HG03066 (cell line): ENCODE data around the gene RNF111.
"Not testable (repeated sequence)": the region's sequence is repeated elsewhere in the genome, so short reads cannot be mapped to it uniquely, and the experiment has no call there.

Source experiments
- ATAC-seq: cut with Tn5 transposase; IDR thresholded peaks from one replicate; pipeline ENCODE4 v1.9.1; 2021; ENCODE audit warnings: low read depth; ENCODE audit not compliant: unreplicated experiment

Gene RNF111

DNA sequence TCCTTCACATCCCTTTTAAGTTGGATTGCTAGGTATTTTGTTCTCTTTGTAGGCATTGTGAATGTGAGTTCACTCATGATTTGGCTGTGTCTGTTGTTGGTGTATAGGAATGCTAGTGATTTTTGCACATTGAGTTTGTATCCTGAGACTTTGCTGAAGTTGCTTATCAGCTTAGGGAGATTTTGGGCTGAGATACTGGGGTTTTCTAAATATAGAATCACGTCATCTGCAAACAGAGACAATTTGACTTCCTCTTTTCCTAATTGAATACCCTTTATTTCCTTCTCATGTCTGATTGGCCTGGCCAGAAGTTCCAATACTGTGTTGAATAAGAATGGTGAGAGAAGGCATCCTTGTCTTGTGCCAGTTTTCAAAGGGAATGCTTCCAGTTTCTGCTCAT is 139.8 kb downstream of the RNF111 start:
- not testable (repeated sequence) for ATAC-seq

DNA sequence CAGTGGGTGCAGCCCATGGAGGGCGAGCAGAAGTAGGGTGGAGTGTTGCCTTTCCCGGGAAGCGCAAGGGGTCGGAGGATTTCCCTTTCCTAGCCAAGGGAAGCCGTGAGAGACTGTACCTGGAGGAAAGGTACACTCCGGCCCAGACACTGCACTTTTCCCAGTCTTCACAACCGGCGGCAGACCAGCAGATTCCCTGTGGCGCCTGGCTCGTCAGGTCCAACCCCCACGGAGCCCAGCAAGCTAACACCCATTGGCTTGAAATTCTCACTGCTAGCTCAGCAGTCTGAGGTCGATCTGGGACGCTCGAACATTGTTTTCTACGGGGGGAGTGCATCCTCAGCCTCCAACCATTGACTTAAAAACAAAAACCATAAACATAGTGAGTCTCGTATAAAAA is 144.0 kb downstream of the RNF111 start:
- no peak for ATAC-seq

DNA sequence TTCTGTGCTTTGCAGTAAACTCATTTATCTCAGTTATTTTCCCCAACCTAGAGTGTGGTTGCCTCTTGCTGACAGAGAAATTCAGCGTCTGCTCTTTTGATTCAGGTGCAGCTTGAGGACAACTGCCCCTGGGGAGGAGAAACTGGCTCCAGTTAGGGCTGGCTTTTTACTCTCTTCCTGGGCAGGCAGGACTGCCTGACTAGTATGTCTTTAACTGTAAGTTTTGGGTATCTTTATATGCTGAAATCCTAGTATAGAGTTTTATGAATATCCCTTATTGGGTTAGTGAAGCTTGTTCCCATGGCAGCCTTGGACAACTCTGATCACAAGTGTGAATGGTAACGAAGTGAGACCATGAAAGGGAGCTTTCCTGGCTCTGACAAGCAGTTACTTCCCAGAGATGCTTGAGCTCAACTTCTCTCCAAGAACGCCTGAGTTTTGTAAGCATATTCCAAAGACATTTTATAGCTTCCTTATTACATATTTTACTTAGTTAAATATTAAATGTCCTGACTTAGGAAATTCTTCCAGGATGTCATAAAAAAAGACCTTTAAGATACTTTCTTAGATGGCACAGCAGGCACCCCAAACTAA is 144.6 kb downstream of the RNF111 start:
- no peak for ATAC-seq

DNA sequence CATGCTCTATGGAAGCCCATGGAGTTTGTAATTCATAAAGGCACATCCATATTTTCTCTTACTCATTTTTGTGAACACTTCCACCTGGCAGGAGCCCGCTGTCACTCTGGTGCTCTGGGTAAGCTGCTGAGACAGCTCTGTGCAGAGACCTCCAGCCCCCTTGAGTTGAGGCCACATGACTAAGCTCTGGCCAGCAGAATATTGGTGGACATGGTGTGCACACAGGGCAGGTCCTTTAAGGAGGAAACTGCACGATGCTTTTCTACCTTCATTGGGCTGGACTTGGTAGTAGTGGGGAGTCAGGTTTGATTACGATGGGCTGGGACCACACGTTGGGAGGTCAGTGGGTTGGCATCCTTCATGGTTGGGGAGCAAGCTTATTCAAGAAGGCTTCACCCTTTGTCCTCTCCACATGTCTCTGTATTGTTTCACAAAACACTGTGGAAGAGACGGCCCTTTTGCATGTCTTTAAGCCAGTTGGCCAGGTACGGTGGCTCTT is 146.5 kb downstream of the RNF111 start:
- no peak for ATAC-seq

DNA sequence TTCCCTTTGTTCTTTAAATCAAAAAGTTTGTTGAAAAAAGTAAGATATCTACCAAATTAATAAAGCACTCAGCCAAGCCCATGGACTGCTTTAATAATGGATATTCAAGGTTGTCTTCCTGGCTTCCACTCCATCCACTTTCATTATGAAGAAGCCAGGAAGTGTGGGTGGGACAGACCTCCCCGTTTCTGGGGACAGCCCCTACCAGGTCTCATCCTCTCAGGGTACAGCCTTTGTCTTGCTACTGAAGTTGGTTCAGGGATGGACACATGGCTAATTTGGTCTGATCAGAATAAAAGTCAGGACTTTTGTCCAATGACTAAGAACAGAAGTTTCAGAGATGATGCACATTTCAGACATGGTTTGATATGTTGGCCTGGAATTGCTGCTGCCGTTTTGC is 150.1 kb downstream of the RNF111 start:
- ATAC-seq: no peak

DNA sequence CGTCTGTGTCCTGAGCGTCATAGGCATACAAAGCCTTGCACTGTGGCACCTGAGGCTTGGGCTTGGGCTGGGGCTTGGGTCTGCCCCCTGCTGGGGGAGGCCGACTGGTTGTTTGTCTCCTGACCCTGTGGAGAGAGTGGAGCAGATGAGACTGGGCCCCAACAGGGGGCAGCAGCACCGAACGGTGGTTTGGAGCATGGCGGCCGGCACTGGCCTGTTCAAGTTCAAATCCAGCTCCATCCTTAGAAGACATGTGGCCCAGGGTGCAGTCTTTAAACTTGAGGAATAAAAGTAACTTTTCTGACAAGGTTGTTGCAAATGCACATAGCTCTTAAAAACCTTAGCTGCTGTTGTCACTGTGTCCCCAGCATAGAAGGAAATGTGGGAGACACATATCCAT is 150.8 kb downstream of the RNF111 start:
- no peak for ATAC-seq

DNA sequence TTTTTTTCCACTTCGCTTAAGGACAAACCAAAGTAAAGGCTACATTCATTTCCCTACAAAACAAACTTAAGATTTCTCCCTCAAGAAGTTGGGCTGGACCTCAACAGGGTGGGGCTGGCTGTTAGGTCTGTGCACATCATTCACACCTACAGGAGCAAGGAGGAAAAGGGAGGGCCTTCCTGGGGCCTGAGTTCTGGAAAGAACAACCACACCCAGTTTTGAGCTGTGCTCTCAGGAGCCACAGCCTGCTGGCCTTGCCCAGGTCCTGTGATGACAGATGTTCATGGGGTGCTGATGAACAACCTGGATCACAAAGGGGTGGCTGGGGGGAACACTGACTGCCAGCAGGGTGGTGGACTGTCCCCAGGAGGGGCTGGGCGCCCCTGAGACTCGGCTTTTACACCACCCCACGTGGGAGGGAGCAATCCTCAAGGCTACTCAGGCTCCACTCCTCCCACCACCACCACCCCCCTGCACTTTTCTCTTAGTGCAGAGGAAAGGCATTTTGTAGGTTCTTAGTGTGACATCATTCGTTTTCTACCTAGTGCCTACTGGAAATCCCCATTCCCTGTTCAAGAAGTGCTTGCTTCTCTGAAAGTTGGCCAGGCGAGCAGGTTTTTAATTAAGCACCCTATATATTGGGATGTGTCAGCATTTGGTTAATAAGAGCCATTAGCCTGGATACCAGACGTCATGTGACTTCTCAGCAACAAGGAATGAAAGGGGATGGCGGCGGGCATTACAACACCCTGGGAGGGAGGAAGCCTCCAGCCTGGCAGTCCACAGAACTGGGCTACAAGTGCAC is 153.2 kb downstream of the RNF111 start:
- ATAC-seq: no peak

DNA sequence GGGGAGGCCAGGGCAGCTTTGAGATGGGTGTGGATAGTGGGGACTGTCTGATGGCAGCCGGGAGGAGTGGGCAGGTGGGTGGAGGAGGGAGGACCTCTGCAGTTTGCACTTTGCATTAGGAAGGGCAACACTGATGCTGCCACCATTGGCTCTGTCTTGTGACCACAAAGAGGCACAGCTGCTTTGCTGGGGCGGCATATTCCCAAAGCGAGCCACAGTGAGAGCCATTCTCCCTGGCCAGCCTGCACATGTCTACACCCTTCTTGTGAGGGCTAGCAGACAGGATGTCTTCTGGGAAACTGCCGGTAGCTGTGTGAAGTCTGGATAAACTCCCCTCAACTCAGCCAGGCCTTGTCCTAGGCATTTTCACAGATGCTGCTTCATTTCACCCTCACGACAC is 155.8 kb downstream of the RNF111 start:
- no peak for ATAC-seq

DNA sequence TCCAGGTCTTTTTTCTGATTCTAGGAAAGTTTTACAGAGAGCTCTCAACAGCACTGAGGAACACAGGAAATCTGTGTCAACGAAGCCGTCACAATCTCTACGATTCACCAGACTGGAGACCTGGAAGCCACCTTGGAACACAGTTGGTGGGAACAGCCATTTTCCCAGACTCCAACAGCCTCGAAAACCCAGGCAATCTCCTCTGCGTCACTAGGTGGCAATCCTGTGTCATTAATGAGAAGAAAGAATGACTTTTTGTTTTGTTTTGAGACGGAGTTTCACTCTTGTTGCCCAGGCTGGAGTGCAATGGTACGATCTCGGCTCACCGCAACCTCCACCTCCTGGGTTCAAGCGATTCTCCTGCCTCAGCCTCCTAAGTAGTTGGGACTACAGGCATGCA is 157.1 kb downstream of the RNF111 start:
- ATAC-seq: not testable (repeated sequence)
